Stimulated activated CD4-positive, alpha-beta T cell treated with anti-CD3 and anti-CD28 coated beads, Interleukin-1b, Interleukin-23, amount 100 ng/mL, for 1 hour (primary cell): ENCODE data around the gene NLN.

Experiments
- DNase-seq, 2 donors: peaks; one replicate each; pipeline ENCODE4 v3.0.0-alpha.2; 2020; ENCODE audit warnings: low read depth in 2 of 2

The NLN gene

GRCh38 chr5:65808818-65809217 lies 86.8 kb downstream of the NLN start:
- no peak for DNase-seq

GRCh38 chr5:65809817-65810531 lies 88.0 kb downstream of the NLN start:
- no peak for DNase-seq

GRCh38 chr5:65811004-65811403 lies 89.0 kb downstream of the NLN start:
- no peak for DNase-seq

GRCh38 chr5:65811885-65812284 lies 89.9 kb downstream of the NLN start:
- DNase-seq, result no peak

- no peak for DNase-seq
Observed at GRCh38 chr5:65812648-65813047, 90.6 kb downstream of the NLN start.

GRCh38 chr5:65813174-65813573 lies 91.2 kb downstream of the NLN start:
- no peak for DNase-seq

GRCh38 chr5:65815161-65815560 lies 93.2 kb downstream of the NLN start:
- DNase-seq, result no peak

GRCh38 chr5:65816729-65817128 lies 94.7 kb downstream of the NLN start:
- DNase-seq, result no peak

- no peak for DNase-seq
Observed at GRCh38 chr5:65817931-65818330, 95.9 kb downstream of the NLN start.

GRCh38 chr5:65818592-65818991 lies 96.6 kb downstream of the NLN start:
- DNase-seq, result no peak

GRCh38 chr5:65819215-65819904 lies 97.4 kb downstream of the NLN start:
- no peak for DNase-seq

GRCh38 chr5:65819905-65820240 lies 97.9 kb downstream of the NLN start:
- no peak for DNase-seq

GRCh38 chr5:65820373-65820772 lies 98.4 kb downstream of the NLN start:
- no peak for DNase-seq

GRCh38 chr5:65821966-65822365 lies 100.0 kb downstream of the NLN start:
- DNase-seq, result no peak

GRCh38 chr5:65822710-65823109 lies 100.7 kb downstream of the NLN start:
- no peak for DNase-seq

GRCh38 chr5:65823204-65823603 lies 101.2 kb downstream of the NLN start:
- DNase-seq, result no peak

- no peak for DNase-seq
Observed at GRCh38 chr5:65823845-65824445, 101.9 kb downstream of the NLN start.

- no peak for DNase-seq
Observed at GRCh38 chr5:65825408-65826328, 103.7 kb downstream of the NLN start.

GRCh38 chr5:65828022-65828896 lies 106.3 kb downstream of the NLN start:
- no peak for DNase-seq

GRCh38 chr5:65830856-65831255 lies 108.9 kb downstream of the NLN start:
- no peak for DNase-seq

- DNase-seq, result no peak
Observed at GRCh38 chr5:65831276-65831675, 109.3 kb downstream of the NLN start.
